ENCODE data around the gene IRX3.
A peak's percentile ranks its signal among the peaks of the same experiment; 100 is the strongest.

DNA sequence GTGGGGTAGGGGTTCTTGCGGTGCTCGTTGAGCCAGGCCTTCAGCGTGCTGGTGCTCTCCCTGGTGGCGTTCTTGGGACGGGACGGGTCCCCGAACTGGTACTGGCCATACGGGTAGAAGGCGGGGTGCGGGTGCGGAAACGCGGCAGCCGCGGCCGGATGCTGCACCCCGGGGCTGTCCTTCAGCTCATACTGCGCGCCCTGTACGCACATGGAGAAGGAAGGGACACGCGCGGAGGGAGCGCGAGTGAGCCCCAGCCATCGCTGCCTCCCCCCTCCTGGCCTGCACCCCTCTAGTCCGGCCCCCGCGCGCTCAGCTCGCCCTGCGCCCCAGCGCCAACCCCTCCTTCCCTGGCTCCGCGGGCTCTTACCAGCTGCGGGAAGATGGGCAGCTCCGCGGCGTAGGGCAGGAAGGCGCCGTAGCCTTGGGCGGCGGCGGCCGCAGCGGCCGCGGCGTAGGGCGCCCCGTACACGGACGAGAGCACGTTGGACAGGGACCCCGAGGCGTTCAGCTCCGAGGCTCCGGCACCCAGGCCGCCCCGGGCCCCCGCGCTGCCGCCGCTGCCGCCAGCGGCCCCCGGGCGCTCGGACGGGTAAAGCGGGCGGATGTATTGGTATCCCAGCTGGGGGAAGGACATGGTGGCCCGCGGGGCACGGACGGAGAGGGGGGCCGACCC, 1.0 kb downstream of the IRX3 start:
- peak; percentile 59 for TF ChIP-seq EZH2 (IDR thresholded peaks at IDR 0.05; ENCODE audit: low read length, missing control alignments)
- TF ChIP-seq, protein P1, sequence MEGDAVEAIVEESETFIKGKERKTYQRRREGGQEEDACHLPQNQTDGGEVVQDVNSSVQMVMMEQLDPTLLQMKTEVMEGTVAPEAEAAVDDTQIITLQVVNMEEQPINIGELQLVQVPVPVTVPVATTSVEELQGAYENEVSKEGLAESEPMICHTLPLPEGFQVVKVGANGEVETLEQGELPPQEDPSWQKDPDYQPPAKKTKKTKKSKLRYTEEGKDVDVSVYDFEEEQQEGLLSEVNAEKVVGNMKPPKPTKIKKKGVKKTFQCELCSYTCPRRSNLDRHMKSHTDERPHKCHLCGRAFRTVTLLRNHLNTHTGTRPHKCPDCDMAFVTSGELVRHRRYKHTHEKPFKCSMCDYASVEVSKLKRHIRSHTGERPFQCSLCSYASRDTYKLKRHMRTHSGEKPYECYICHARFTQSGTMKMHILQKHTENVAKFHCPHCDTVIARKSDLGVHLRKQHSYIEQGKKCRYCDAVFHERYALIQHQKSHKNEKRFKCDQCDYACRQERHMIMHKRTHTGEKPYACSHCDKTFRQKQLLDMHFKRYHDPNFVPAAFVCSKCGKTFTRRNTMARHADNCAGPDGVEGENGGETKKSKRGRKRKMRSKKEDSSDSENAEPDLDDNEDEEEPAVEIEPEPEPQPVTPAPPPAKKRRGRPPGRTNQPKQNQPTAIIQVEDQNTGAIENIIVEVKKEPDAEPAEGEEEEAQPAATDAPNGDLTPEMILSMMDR (conservative IDR thresholded peaks at IDR 0.05 in 1 of 2, IDR thresholded peaks at IDR 0.05 in 1 of 2; ENCODE audit: low read depth in 1 of 2, low read length in 2 of 2), result no peak
